Activated T-cell treated with anti-CD3 and anti-CD28 coated beads, Interleukin-2, amount 50 U/mL, for 4 hours (primary cell): Measurements from ENCODE around the gene CCDC122. TPM values are rescaled to one million over a fixed set of nuclear protein-coding genes. Genes with fewer than 3 reads are reported as not detected.
A peak's percentile ranks its signal among the peaks of the same experiment; 100 is the strongest.

Source experiments
- ATAC-seq, 2 donors: fragments of 200-7000 bp; cut with Tn5 transposase; one replicate each; pipeline ENCODE4 v1.10.0; 2021
- DNase-seq: peaks from one replicate; pipeline ENCODE4 v3.0.0-alpha.2; 2020
- H3K27me3 Mint-ChIP-seq: one replicate; pipeline ENCODE4 v1.8.0; 2021; ENCODE audit warnings: low read depth, mixed read lengths
- H3K36me3 Mint-ChIP-seq: one replicate; pipeline ENCODE4 v1.8.0; 2022; ENCODE audit warnings: mixed read lengths; ENCODE audit not compliant: insufficient read depth
- H3K4me1 Mint-ChIP-seq: one replicate; pipeline ENCODE4 v1.8.0; 2021; ENCODE audit warnings: low read depth, mixed read lengths
- H3K4me3 Mint-ChIP-seq: one replicate; pipeline ENCODE4 v1.8.0; 2021; ENCODE audit warnings: mild to moderate bottlenecking, moderate library complexity, mixed read lengths
- H3K9me3 Mint-ChIP-seq: one replicate; pipeline ENCODE4 v1.8.0; 2021; ENCODE audit warnings: mixed read lengths
- total RNA-seq, 3 donors: library from RNA; stranded (reverse); gene quantifications; one replicate each; pipeline ENCODE4 v1.2.1, GENCODE V29; 2021

CCDC122 gene
- total RNA-seq: 1 to 10 TPM in 1 of 3 donors, under 1 TPM in 2; 0.65 to 1.5 (median 0.95) TPM

DNA sequence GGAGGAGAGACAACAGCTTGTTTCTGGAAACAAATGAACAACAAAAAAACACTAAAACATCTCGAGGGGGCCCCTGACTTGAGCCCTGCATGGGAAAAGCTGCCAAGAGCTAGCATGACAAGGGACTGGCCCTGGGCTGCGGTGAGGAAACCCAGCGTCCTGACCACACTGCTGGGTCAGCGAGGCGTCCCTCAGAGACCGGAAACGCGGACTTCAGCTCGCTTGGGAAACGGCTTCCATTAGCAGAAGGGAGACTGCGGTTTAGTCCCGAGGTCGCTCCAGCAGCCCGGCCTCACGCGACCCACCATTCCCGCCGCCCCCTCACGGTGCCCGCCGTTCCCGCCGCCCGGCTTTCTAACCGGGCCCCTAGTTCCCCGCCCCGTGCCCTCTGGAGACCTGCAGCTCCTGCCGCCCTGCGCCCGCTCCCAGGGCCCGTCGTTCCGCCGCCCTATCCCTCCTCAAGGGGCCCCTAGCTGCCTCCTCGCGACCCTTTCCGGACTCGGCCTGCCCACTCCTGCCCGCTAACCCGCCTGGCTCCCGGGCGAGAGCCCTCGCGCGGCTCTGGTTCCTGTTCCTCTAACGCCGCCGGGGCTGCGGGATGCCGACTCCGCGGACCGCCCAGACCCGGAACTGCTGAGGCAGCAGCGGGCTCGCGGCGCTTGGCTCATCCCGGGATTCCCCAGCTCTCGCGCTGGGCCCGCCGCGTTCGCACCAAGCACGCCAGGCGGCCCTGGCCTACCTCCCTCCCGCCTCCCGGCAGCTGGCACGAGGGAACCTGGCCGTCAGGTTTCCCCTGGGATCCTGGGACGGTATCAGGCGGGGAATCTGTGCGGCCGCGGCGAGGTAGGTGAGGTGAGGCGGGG is at the start of gene CCDC122:
CCDC122 (minus strand) TSS at position 849 of the 863 bp plus-strand sequence. CDS start 10,364 bp downstream, outside the sequence.
- H3K36me3 Mint-ChIP-seq: no peaks in the 10 kb centered on the region
- ATAC-seq (peak; percentile 95 to 96), DNase-seq (peak; percentile 71)
- peaks cover 5% of the 10 kb centered on the region for H3K27me3 Mint-ChIP-seq
- peaks cover 27% of the 10 kb centered on the region for H3K4me1 Mint-ChIP-seq
- peak within 1 kb of the TSS; percentile 88 for H3K4me3 Mint-ChIP-seq
- H3K9me3 Mint-ChIP-seq: no peaks in the 10 kb centered on the region

DNA sequence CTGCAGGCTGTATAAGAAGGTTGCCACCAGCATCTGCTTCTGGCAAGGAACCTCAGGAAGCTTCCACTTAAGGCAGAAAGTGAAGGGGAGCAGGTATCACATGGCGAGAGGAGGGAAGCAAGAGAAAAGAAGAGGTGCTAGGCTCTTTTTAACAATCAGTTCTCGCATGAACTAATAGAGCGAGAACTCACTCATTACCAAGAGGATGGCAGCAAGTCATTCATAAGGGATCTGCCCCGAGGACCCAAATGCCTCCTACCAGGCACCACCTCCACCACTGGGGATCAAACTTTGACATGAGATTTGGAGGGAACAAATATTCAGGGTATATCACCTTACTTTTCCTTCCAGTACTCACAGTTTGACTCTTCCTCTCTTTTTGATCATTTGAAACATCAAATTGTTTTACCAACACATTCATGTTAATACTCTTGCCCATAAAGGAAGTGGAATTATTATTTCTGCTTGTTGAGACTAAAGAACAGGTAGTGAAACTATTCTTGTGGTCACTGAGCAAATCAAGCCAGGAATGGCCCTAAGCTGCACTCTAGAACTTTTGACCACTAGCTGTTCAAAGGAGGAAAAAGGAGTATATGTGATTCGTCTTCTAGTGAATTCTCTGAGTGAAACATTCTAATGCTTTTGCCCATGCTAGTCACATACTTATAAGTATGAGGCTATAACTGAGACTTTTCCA is 45.2 kb upstream of the CCDC122 start:
- Mint-ChIP-seq H3K27me3 (peaks cover 11% of the 10 kb centered on the region), H3K4me1 (no peaks in the 10 kb centered on the region), H3K36me3 (no peaks in the 10 kb centered on the region), H3K9me3 (no peaks in the 10 kb centered on the region), H3K4me3 (no peak overlapping the region)
- DNase-seq: no peak
- ATAC-seq: no peak

DNA sequence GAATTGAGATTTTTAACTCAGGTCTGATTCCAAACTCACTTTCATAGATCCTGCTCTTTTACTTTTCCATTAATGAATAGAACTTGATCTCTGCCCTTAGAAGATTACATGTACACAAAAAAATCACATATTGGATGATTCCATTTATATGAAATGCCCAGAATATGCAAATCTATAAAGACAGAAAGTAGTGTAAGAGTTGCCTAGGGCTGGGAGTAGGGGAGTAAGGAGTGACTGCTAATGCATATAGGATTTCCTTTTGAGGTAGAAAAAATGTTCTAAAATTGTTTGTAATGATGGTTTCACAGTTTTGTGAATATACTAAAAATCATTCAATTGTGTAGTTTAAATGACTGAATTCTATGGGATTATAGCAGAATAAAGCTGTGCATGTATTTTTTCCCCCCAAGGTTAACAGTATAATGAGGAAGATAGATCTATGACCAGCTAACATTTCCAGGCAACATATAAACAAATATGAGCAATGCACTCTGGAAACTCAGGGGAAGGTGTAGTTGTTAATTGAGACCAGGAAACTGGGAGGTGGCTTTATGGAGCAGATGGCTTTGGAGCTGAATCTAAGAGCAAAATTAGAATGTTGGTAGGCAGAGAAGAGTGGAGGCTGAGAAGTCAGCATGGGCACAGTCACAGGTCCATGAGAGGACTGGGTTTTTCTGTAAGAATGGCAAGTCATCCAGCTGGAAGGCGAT is 41.6 kb upstream of the CCDC122 start:
- peaks cover 14% of the 10 kb centered on the region for H3K27me3 Mint-ChIP-seq
- no peaks in the 10 kb centered on the region for H3K36me3 Mint-ChIP-seq
- DNase-seq: no peak
- H3K4me3 Mint-ChIP-seq: no peak overlapping the region
- no peak for ATAC-seq
- no peaks in the 10 kb centered on the region for H3K9me3 Mint-ChIP-seq
- H3K4me1 Mint-ChIP-seq: no peaks in the 10 kb centered on the region

DNA sequence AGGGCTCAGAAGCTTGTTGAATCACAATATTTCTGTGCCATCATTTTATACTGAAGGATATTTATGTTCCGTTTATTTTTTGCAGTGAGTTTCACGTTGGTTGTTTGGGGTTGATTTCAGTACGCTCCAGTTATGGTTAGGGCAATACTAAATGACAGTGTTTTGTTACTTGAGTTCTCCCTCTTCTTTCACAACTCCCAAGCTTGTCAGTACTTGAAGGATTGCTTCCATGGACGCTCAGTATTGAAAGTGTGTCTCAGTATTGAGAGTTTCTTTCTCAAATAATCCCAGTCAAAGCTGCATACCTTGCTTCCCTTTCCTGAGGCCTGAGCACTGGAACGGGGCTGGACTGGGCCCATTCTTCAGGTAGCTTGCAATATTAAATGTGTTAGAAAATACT is 39.1 kb upstream of the CCDC122 start:
- Mint-ChIP-seq H3K4me1 (no peaks in the 10 kb centered on the region), H3K4me3 (no peak overlapping the region), H3K36me3 (no peaks in the 10 kb centered on the region), H3K27me3 (peaks cover 11% of the 10 kb centered on the region), H3K9me3 (no peaks in the 10 kb centered on the region)
- ATAC-seq: no peak
- DNase-seq: no peak

DNA sequence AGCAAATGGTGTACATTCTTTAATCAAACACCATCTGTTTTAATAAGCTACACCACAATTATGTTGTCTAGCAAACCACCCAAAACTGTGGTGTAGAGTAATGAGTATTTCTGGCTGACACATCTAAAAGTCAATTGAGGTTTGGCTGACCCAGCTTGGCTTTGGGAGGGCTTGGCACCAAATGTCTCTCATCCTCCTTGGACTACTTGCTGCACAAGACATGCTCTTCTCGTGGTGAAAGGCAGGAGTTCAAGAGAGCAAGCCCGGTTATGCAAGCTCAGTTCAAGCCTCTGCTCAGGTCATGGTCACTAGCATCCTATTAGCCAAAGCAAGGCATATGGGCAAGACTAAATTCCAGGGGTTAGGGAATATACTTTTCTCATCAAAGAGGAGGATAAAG is 37.3 kb upstream of the CCDC122 start:
- no peaks in the 10 kb centered on the region for H3K9me3 Mint-ChIP-seq
- H3K27me3 Mint-ChIP-seq: peaks cover 6% of the 10 kb centered on the region
- no peak for ATAC-seq

DNA sequence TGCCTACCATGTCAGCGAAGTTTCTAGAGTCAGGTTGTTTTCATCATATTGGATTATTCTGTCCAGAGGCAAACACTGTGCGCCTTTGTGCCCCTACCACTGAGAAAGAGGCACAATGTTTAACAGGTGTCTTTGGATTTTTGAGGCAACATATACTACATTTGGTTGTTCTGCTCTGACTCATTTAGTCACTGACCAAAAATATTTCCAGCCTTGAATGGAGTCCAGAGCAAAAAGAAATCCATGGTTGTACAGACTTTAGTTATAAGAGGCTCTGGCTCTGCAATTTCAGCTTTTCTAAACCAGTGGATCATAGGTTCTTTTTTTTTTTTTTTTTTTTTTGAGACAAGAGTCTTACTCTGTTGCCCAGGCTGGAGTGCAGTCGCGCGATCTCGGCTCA is 35.9 kb upstream of the CCDC122 start:
- no peaks in the 10 kb centered on the region for H3K36me3 Mint-ChIP-seq
- H3K4me3 Mint-ChIP-seq: no peak overlapping the region
- DNase-seq (no peak), ATAC-seq (no peak)
- H3K9me3 Mint-ChIP-seq: no peaks in the 10 kb centered on the region
- H3K4me1 Mint-ChIP-seq: no peaks in the 10 kb centered on the region
- peaks cover 3% of the 10 kb centered on the region for H3K27me3 Mint-ChIP-seq

More for the DNA sequence above, 37.3 kb upstream of the CCDC122 start:
- Mint-ChIP-seq H3K36me3 (no peaks in the 10 kb centered on the region), H3K4me1 (no peaks in the 10 kb centered on the region), H3K4me3 (no peak overlapping the region)
- no peak for DNase-seq

DNA sequence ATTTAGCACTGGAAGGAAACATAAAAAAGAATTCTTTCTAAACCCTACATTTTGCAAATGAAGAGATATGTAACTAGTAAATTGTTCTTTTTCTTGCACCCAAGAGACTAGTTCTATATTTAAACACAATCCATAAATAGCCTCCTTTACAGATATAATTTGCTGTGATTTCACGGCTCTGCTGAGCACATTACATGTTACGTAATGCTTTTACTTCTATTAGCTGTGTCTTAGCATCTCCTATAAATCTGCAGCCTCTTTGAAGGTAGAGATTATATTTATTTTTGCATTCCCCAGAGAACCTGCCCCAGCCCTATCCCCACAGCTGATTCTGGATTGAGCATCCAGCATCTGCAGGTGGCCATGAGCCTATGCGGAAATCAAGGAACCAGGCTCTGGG is 32.3 kb upstream of the CCDC122 start:
- peaks cover 7% of the 10 kb centered on the region for H3K27me3 Mint-ChIP-seq
- DNase-seq (no peak), ATAC-seq (no peak)
- H3K36me3 Mint-ChIP-seq: no peaks in the 10 kb centered on the region
- no peaks in the 10 kb centered on the region for H3K9me3 Mint-ChIP-seq
- no peak overlapping the region for H3K4me3 Mint-ChIP-seq
- peaks cover 6% of the 10 kb centered on the region for H3K4me1 Mint-ChIP-seq

DNA sequence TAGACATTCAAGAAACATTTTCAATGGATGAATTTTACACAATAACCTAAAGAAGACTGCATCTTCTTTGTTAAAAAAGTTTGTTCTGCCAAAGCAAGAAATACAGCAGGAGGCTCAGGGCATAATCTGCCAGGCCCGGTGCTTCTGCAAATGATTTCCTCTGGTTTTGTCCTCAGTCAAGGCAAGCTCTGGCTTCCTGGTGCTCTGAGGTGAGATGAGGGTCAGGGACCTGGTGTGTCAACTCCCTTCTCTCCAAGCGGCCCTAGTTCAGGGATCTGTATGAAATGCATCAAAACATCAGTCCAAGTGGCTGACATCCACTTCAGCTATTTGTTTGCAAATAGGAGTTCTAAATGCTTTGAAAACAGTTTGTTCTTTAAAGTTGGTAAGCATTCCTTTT is 31.7 kb upstream of the CCDC122 start:
- H3K9me3 Mint-ChIP-seq: no peaks in the 10 kb centered on the region
- H3K4me3 Mint-ChIP-seq: no peak overlapping the region
- H3K4me1 Mint-ChIP-seq: peaks cover 6% of the 10 kb centered on the region
- no peaks in the 10 kb centered on the region for H3K36me3 Mint-ChIP-seq
- ATAC-seq (no peak), DNase-seq (no peak)
- H3K27me3 Mint-ChIP-seq: peaks cover 8% of the 10 kb centered on the region

DNA sequence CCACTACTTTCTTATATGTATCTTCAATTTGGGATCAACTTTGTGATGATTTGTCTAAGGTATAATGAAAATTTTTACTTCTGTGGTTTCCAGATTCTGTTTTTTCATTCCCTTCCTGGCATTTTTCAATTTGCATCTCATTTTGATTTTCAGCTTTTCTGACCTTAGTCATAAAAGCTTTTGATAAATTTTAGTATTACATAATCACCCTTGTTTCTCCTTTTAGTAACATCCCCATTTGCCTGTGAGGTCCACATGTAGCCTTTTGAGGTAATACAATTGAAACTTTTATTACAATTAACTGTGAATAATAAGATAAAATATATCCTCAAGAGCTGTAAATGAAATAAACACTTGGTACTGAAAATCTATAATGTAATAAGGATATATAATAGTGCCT is 31.3 kb upstream of the CCDC122 start:
- ATAC-seq (no peak), DNase-seq (no peak)
- H3K27me3 Mint-ChIP-seq: peaks cover 8% of the 10 kb centered on the region
- no peak overlapping the region for H3K4me3 Mint-ChIP-seq
- H3K9me3 Mint-ChIP-seq: no peaks in the 10 kb centered on the region
- no peaks in the 10 kb centered on the region for H3K36me3 Mint-ChIP-seq
- H3K4me1 Mint-ChIP-seq: peaks cover 6% of the 10 kb centered on the region

DNA sequence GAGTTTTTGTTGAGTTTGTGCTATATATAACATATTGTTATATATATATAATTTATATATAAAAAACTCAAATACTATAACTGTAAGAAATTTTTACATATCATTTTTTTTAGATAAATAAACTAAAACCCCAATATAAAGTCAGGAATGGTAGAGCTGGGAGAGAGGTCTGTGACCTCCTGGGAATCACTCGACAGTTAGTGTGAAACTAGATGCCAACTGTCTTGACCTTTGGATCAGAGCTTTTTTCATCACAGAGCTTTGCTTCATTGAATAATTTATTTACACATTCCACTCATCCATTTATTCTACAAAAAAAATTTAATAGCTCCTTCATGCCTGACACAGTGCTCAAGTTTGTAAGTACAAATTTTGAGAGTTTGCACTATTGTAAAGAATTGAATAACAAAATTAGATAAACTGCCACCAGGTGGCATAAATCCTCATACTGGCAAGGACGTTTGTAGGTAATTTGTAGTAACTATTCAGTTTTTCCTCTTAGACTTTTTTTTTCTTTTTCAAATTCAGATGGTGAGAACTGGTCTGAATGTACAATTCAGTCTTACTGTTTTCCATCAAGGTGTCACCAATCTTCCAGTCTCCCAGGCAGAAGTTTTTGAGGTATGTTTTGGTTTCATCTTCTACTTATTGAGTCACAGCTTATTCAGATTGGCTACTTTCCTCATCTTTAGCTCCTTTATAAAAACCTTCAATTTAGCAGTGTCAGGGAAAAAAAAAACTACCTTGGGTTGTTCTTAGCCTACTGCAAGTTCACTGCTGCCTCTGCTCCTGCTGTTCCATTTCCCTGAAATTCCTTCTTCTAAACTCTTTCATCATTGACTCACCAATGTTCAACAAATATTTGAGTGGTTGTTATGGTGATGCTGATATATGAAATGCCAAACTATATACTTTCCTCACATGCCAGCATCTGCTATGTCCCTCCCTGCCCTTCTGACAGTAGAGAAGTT is 28.9 kb upstream of the CCDC122 start:
- Mint-ChIP-seq H3K36me3 (no peaks in the 10 kb centered on the region), H3K27me3 (peaks cover 11% of the 10 kb centered on the region), H3K4me1 (peaks cover 6% of the 10 kb centered on the region), H3K9me3 (no peaks in the 10 kb centered on the region), H3K4me3 (no peak overlapping the region)
- ATAC-seq (peak; percentile 69 to 89), DNase-seq (no peak)

DNA sequence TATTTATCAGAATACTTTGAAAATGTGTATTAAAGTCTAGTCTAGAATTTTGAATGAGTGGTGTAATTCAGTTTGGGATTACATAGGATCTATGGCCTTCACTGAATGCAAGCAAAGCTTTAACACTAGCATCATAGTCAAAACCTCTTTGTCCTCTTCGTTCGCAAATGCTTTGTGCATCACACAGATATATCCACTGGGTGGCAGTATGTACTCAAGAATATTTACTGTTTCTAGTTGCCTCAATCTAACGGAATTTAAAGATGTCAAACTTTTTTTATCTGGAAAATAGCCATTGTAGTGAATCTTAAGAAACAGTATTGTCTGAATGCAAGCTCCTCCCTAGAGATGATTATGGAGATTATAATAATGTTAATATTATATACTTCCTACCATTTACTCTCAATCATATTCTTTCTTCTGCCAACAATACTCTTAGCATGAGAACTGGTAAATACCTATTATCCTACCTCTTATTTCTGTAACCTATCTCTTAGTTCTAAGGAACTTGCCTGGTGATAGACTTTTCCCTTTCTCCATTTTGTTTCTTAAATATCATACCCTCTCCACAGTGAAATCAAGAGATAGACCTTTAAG is 26.0 kb upstream of the CCDC122 start:
- H3K4me3 Mint-ChIP-seq: no peak overlapping the region
- H3K36me3 Mint-ChIP-seq: no peaks in the 10 kb centered on the region
- no peaks in the 10 kb centered on the region for H3K9me3 Mint-ChIP-seq
- peaks cover 14% of the 10 kb centered on the region for H3K27me3 Mint-ChIP-seq
- peaks cover 6% of the 10 kb centered on the region for H3K4me1 Mint-ChIP-seq
- peak; percentile 49 to 55 for ATAC-seq
- DNase-seq: no peak

DNA sequence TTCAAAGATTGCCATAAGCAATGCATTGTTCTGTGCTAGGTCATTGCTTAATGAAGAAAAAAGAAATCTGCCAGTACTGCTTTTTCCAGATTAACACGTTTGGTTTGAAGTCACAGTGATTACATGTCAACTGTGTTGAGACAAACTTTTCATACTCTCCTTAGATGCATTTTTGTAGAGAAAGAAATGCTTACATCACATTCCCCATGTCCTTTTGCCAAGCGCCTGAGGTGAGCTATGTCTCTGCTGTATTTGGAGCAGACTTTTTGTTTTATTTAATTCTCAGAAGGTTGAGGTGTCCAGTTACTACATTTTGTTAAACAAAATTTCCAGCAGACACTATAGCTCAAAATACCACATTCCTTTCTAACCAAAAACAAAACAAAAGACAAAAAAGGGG is 16.4 kb upstream of the CCDC122 start:
- DNase-seq: no peak
- H3K9me3 Mint-ChIP-seq: no peaks in the 10 kb centered on the region
- ATAC-seq: no peak
- no peak overlapping the region for H3K4me3 Mint-ChIP-seq
- H3K4me1 Mint-ChIP-seq: no peaks in the 10 kb centered on the region
- no peaks in the 10 kb centered on the region for H3K27me3 Mint-ChIP-seq
- H3K36me3 Mint-ChIP-seq: no peaks in the 10 kb centered on the region

DNA sequence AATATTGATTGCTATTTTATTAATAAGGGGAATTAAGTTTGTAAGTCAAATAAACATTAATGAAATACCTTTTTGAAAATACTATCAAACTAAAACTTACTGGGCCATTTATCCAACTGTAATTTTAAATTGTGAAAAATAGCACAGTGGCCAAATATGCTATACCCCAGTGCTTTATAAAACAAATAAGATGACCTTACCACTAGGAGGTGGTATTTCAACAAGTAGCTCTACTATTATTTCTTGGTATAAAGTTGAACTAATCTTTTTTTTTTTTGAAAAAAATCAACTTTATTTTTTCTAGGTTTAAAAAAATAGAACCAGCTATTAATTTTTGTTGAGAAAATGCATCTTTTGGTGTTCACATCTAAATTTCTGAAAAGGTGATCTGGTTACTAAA is 14.9 kb upstream of the CCDC122 start:
- no peak for ATAC-seq
- H3K36me3 Mint-ChIP-seq: no peaks in the 10 kb centered on the region
- H3K27me3 Mint-ChIP-seq: no peaks in the 10 kb centered on the region
- no peaks in the 10 kb centered on the region for H3K9me3 Mint-ChIP-seq
- H3K4me1 Mint-ChIP-seq: no peaks in the 10 kb centered on the region
- no peak for DNase-seq
- no peak overlapping the region for H3K4me3 Mint-ChIP-seq
